HFFc6 (cell line): ENCODE measurements around the gene ITGAV. TPM values are rescaled to one million over a fixed set of nuclear protein-coding genes. Genes with fewer than 3 reads are reported as not detected.

Source experiments
- DNase-seq: peaks from one replicate; pipeline ENCODE4 v3.0.0-alpha.2; 2018
- H3K27ac Mint-ChIP-seq: 2 replicates; pipeline ENCODE4 v1.8.0; 2020; ENCODE audit warnings: mild to moderate bottlenecking, mixed read lengths
- H3K27me3 Mint-ChIP-seq: 2 replicates; pipeline ENCODE4 v1.8.0; 2021; ENCODE audit warnings: mild to moderate bottlenecking, moderate library complexity, mixed read lengths; ENCODE audit not compliant: insufficient read depth
- H3K36me3 Mint-ChIP-seq: 2 replicates; pipeline ENCODE4 v1.8.0; 2021; ENCODE audit warnings: low read depth, mixed read lengths
- H3K4me1 Mint-ChIP-seq: 2 replicates; pipeline ENCODE4 v1.8.0; 2020; ENCODE audit warnings: low read depth, mixed read lengths
- H3K4me3 Mint-ChIP-seq: 2 replicates; pipeline ENCODE4 v1.8.0; 2020; ENCODE audit warnings: mild to moderate bottlenecking, moderate library complexity, mixed read lengths
- H3K9me3 Mint-ChIP-seq: 2 replicates; pipeline ENCODE4 v1.8.0; 2020; ENCODE audit warnings: mild to moderate bottlenecking, mixed read lengths
- CTCF ChIP-seq: fragments of 200-600 bp; sonication (generic); IDR thresholded peaks from 2 replicates; pipeline ENCODE4 v1.5.0; 2021; ENCODE audit warnings: antibody characterized with exemption, mild to moderate bottlenecking
- total RNA-seq, 6 experiments: library from RNA; stranded (reverse); fragmentation: NEBNext Ultra II Directional; extraction: Animal tissue kit (Norgen Biotek cat#: 25700); gene quantifications; 2 replicates in 1 of 6; 3 replicates in 5 of 6; pipeline ENCODE4 v1.2.3, GENCODE V29; 2021

ITGAV gene
- total RNA-seq, 6 experiments from 2014 or later, result 66.9 to 88.1 (median 80.7) TPM

DNA sequence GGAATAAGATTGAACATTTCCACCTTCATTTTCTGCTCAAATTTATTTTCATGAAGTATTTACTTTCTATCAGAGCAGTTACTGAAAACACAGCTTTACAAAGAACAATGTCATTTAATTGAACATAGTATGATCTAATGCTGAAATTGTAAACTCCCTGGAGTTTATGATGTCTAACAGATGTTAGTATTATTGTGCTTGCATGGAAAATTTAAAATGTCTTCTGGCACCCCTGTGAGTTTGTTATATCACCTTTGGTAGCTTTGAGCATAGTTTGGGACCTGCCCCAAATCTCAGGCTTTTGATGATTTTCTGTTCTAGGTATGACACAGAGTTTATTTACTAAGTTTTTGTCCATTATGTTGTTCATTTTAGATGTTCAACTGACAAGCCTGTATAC is 132.1 kb downstream of the ITGAV start:
- Mint-ChIP-seq H3K4me3 (no peak overlapping the region), H3K27ac (no peak overlapping the region), H3K36me3 (0 out of 2 replicates have a peak, but pooled peaks cover 3% of the 10 kb centered on the region), H3K27me3 (no peaks in the 10 kb centered on the region; the same call in 1 of the 2 replicates), H3K4me1 (peaks cover 19% of the 10 kb centered on the region), H3K9me3 (no peaks in the 10 kb centered on the region)
- DNase-seq, result no peak
- TF ChIP-seq CTCF, result no peak

DNA sequence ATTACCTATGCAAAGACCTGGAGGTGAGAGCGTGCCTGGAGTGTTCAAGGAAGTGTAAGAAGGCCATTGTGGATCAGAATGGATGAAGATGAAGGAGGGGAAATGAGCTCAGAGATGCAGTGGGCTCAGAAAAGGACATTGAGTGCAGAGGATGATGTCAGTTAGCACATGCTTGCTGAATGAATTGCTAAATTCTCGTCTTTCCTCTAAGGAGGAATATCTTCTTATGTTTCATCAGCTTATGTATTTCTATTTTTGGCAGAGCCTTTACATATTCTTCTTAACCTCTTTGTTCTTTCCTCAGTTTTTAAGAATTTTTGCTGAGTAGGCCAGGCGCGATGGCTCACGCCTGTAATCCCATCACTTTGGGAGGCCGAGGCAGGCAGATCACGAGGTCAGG is 134.9 kb downstream of the ITGAV start:
- Mint-ChIP-seq H3K27ac (no peak overlapping the region), H3K9me3 (no peaks in the 10 kb centered on the region), H3K4me3 (no peak overlapping the region), H3K4me1 (peaks cover 16% of the 10 kb centered on the region), H3K36me3 (0 out of 2 replicates have a peak, but pooled peaks cover 3% of the 10 kb centered on the region), H3K27me3 (no peaks in the 10 kb centered on the region; the same call in 1 of the 2 replicates)
- no peak for DNase-seq
- no peak for TF ChIP-seq CTCF

DNA sequence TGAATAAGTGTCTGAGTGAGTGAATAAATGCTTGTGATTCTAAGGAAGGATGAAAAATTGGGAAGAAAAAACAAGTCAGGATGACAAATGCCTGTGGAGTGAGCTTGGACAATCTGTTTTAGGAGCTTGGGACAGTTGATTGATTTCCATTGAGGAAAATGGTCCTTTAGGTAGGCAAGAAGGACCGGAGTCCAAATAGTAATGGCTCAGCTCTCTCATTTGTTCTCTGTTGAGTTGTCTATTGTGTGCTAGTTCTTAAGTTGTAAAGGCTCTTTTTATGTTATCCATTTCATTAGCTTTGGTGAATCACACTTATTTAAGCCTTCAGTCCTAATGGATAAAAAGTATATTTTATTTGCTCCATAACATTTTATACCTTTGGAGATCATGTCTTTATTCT is 135.9 kb downstream of the ITGAV start:
- H3K4me3 Mint-ChIP-seq, result no peak overlapping the region
- H3K27me3 Mint-ChIP-seq, result no peaks in the 10 kb centered on the region; the same call in 1 of the 2 replicates
- DNase-seq, result no peak
- no peak for TF ChIP-seq CTCF
- 0 out of 2 replicates have a peak, but pooled peaks cover 3% of the 10 kb centered on the region for H3K36me3 Mint-ChIP-seq
- H3K9me3 Mint-ChIP-seq, result no peaks in the 10 kb centered on the region
- peaks cover 16% of the 10 kb centered on the region for H3K4me1 Mint-ChIP-seq
- H3K27ac Mint-ChIP-seq, result no peak overlapping the region

- no peaks in the 10 kb centered on the region for H3K9me3 Mint-ChIP-seq
- H3K27me3 Mint-ChIP-seq, result no peaks in the 10 kb centered on the region; the same call in 1 of the 2 replicates
- no peak overlapping the region for H3K4me3 Mint-ChIP-seq
- peaks cover 12% of the 10 kb centered on the region for H3K4me1 Mint-ChIP-seq
- no peak for TF ChIP-seq CTCF
- H3K27ac Mint-ChIP-seq, result no peak overlapping the region
- no peak for DNase-seq
- 0 out of 2 replicates have a peak, but pooled peaks cover 3% of the 10 kb centered on the region for H3K36me3 Mint-ChIP-seq
Observed at GRCh38 chr2:186726938-186727337, 137.1 kb downstream of the ITGAV start.

DNA sequence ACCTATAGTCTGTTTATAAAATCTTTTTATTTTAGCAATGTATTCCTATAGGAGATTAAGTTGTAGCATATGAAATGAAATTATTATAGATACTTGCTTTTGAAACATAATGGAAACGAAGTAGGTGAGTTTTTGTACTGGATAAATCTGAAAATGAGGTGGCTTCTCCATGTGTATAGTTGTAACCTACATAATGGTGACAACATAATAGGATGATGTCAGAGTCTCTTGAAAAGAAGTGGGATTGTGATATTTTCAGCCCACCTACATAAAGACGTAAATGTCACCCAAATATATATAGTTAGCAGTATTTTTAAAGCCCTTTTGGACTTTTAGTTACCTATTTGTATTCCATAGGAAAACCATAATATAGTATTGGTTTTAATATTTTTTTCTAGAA is 138.8 kb downstream of the ITGAV start:
- Mint-ChIP-seq H3K9me3 (no peaks in the 10 kb centered on the region), H3K4me3 (no peak overlapping the region), H3K27ac (no peak overlapping the region), H3K36me3 (peaks cover 15% of the 10 kb centered on the region), H3K27me3 (no peaks in the 10 kb centered on the region; the same call in 1 of the 2 replicates), H3K4me1 (peaks cover 8% of the 10 kb centered on the region)
- TF ChIP-seq CTCF, result no peak
- DNase-seq, result no peak

Other genes starting within 250 kb of the ITGAV start
- 10 to 100 TPM; 57.8 to 67.7 (median 63.8) TPM for gene ZC3H15, start 103.8 kb upstream of the ITGAV start, total RNA-seq
- gene FAM171B, start 104.0 kb downstream of the ITGAV start, total RNA-seq, result 10 to 100 TPM; 38.3 to 47.1 (median 42.4) TPM